Endothelial cell of umbilical vein (primary cell): ENCODE data around the gene NDFIP1. TPM values are rescaled to one million over a fixed set of nuclear protein-coding genes. Genes with fewer than 3 reads are reported as not detected.

Source experiments
- BruUV-seq: library from RNA; stranded (reverse); fragments of 400-500 nt; replicated peaks from 2 replicates; lab custom pipeline; 2021; lab: Mats Ljungman, UMichigan
- CTCF ChIA-PET: fragments of 300-600, 350-600 bp; sonication (Branson Sonifier 250); formaldehyde crosslinking; loops from one replicate; lab custom pipeline; 2021; ENCODE audit warnings: antibody characterized with exemption, inconsistent platforms; lab: Charles Lee
- POLR2A ChIA-PET: fragments of 300-600, 350-600 bp; sonication (Branson Sonifier 250); formaldehyde crosslinking; loops from one replicate; lab custom pipeline; 2021; ENCODE audit warnings: antibody characterized with exemption, inconsistent platforms; lab: Charles Lee
- DNase-seq: peaks from one replicate; pipeline ENCODE4 v3.0.0-alpha.2; 2011; ENCODE audit warnings: low read depth, low spot score
- FAIRE-seq: peaks from 2 replicates; lab custom pipeline; 2011; peaks lifted over from hg19 to GRCh38; lab: Jason Lieb, UNC
- H2AFZ ChIP-seq: 2 replicates; pipeline ENCODE4 v1.6.0; 2012; ENCODE audit warnings: low read depth, low read length, control low read depth, inconsistent platforms
- H3K27ac ChIP-seq: 2 replicates; pipeline ENCODE4 v1.5.1; 2011; ENCODE audit warnings: low read depth, mild to moderate bottlenecking, control low read depth, low read length, moderate library complexity; ENCODE audit not compliant: insufficient read depth
- H3K27me3 ChIP-seq, 2 experiments: 2 replicates each; pipeline versions ENCODE4 v1.6.0 to v1.6.1; 2011; ENCODE audit warnings: low read length in 2 of 2, mixed read lengths in 1 of 2; ENCODE audit not compliant: control insufficient read depth in 2 of 2, insufficient read depth in 2 of 2
- H3K36me3 ChIP-seq, 2 experiments: 2 replicates in 1 of 2; 3 replicates in 1 of 2; pipeline ENCODE4 v1.5.1; 2011; ENCODE audit warnings: low read length in 2 of 2, mild to moderate bottlenecking in 1 of 2, moderate library complexity in 1 of 2; ENCODE audit not compliant: control insufficient read depth in 2 of 2, insufficient read depth in 2 of 2; ENCODE audit errors: extremely low read depth in 1 of 2
- H3K4me1 ChIP-seq: 3 replicates; pipeline ENCODE4 v1.5.1; 2011; ENCODE audit warnings: mild to moderate bottlenecking, low read length; ENCODE audit not compliant: control insufficient read depth, insufficient read depth; ENCODE audit errors: extremely low read depth
- H3K4me2 ChIP-seq: 2 replicates; pipeline ENCODE4 v1.6.1; 2011; ENCODE audit warnings: low read length, control low read depth, mixed read lengths; ENCODE audit not compliant: insufficient read depth
- H3K4me3 ChIP-seq, 3 experiments: fragments of 200-600 bp in 1 of 3; sonication (generic), shearing (Covaris generic) in 1 of 3; replicated peaks in 1 of 3; 2 replicates each; pipeline ENCODE4 v1.5.1; 2011 to 2016; ENCODE audit warnings: control low read depth in 3 of 3, low read length in 3 of 3, mild to moderate bottlenecking in 2 of 3, inconsistent platforms in 1 of 3, low read depth in 1 of 3, moderate library complexity in 1 of 3; ENCODE audit not compliant: insufficient read depth in 1 of 3
- H3K79me2 ChIP-seq: 2 replicates; pipeline ENCODE4 v1.6.0; 2012; ENCODE audit warnings: low read length, inconsistent platforms; ENCODE audit not compliant: control insufficient read depth, insufficient read depth
- H3K9ac ChIP-seq: replicated peaks from 2 replicates; pipeline ENCODE3; 2011; ENCODE audit warnings: low read length, control low read depth; ENCODE audit not compliant: insufficient read depth; ENCODE audit errors: extremely low read depth
- H3K9me1 ChIP-seq: replicated peaks from 3 replicates; pipeline ENCODE4 v1.6.0; 2011; ENCODE audit warnings: mild to moderate bottlenecking, low read length; ENCODE audit not compliant: control insufficient read depth, insufficient read depth; ENCODE audit errors: extremely low read depth
- H3K9me3 ChIP-seq: replicated peaks from 2 replicates; pipeline ENCODE4 v1.5.1; 2012; ENCODE audit warnings: low read length, inconsistent platforms; ENCODE audit not compliant: control insufficient read depth, insufficient read depth
- H4K20me1 ChIP-seq: replicated peaks from 2 replicates; pipeline ENCODE3; 2011; ENCODE audit warnings: mild to moderate bottlenecking, low read length; ENCODE audit not compliant: control insufficient read depth, insufficient read depth; ENCODE audit errors: extremely low read depth
- EZH2 ChIP-seq: IDR thresholded peaks from 2 replicates; pipeline ENCODE4 v1.6.1; 2012; ENCODE audit warnings: borderline replicate concordance, low read depth, mild to moderate bottlenecking, moderate library complexity, low read length, inconsistent platforms; ENCODE audit not compliant: severe bottlenecking
- FOS ChIP-seq: IDR thresholded peaks from 2 replicates; pipeline ENCODE4 v1.6.1; 2011; ENCODE audit warnings: mild to moderate bottlenecking, low read length, moderate library complexity, borderline replicate concordance; ENCODE audit not compliant: insufficient read depth
- GATA2 ChIP-seq: IDR thresholded peaks from 2 replicates; pipeline ENCODE4 v1.7.0; 2011; ENCODE audit warnings: low read depth, mild to moderate bottlenecking, moderate library complexity, mixed read lengths, low read length; ENCODE audit not compliant: insufficient read length, insufficient read depth
- JUN ChIP-seq: IDR thresholded peaks from 2 replicates; pipeline ENCODE4 v1.6.1; 2011; ENCODE audit warnings: borderline replicate concordance, low read depth; ENCODE audit not compliant: insufficient read length, insufficient read depth
- MYC ChIP-seq: IDR thresholded peaks from one replicate; pipeline ENCODE4 v1.6.1; 2011; ENCODE audit warnings: mild to moderate bottlenecking, low read depth, low read length
- POLR2A ChIP-seq: IDR thresholded peaks from 2 replicates; pipeline ENCODE4 v1.6.1; 2012; ENCODE audit warnings: low read depth, mild to moderate bottlenecking, control low read depth, low read length
- POLR2AphosphoS5 ChIP-seq: IDR thresholded peaks from 2 replicates; pipeline ENCODE4 v1.6.1; 2012; ENCODE audit warnings: low read depth, mild to moderate bottlenecking, control low read depth, low read length, moderate library complexity; ENCODE audit not compliant: insufficient read depth
- dilution Hi-C: fragments of 300-500 bp; cut with MboI; formaldehyde crosslinking; loops from one replicate; pipeline ENCODE4 v1.15.0; 2019; ENCODE audit warnings: low sequenced_read_pairs; ENCODE audit not compliant: extremely low pct_ligation_motif_present
- intact Hi-C: fragments of 100-400 bp; cut with micrococcal nuclease; formaldehyde crosslinking; loops from one replicate; pipeline ENCODE4 v1.10.0; 2022
- polyA plus RNA-seq, 4 experiments: library from polyadenylated mRNA; depleted of rRNA in 3 of 4; stranded (reverse) in 3 of 4; unstranded in 1 of 4; fragments of >200 nt; gene quantifications; 2 replicates each; pipeline versions ENCODE4 v1.2.1 to v1.2.3, GENCODE V29; 2011 to 2012; ENCODE audit warnings: missing spikeins in 1 of 4
- total RNA-seq: library from RNA; stranded (reverse); gene quantifications from 2 replicates; pipeline ENCODE4 v1.2.3, GENCODE V29; 2021
- TF ChIP-seq, protein P1 (sequence below), 2 donors: IDR thresholded peaks; 1 replicate in 1 of 2; 2 replicates in 1 of 2; pipeline ENCODE4 v1.5.1; 2011; ENCODE audit warnings: low read length in 2 of 2, mild to moderate bottlenecking in 2 of 2, moderate library complexity in 2 of 2, control low read depth in 1 of 2, inconsistent platforms in 1 of 2, low read depth in 1 of 2; ENCODE audit not compliant: insufficient read depth in 1 of 2; ENCODE audit errors: extremely low read depth in 1 of 2
- TF ChIP-seq, protein P2 (sequence below): IDR thresholded peaks from 2 replicates; pipeline ENCODE4 v1.6.1; 2011; ENCODE audit not compliant: insufficient read depth, insufficient read length

NDFIP1 gene
- total and polyA plus RNA-seq, 2 donors (not counting 3 experiments of a cell fraction or from before 2014, with no cell fraction given) = 12.3 to 42.6 TPM

DNA sequence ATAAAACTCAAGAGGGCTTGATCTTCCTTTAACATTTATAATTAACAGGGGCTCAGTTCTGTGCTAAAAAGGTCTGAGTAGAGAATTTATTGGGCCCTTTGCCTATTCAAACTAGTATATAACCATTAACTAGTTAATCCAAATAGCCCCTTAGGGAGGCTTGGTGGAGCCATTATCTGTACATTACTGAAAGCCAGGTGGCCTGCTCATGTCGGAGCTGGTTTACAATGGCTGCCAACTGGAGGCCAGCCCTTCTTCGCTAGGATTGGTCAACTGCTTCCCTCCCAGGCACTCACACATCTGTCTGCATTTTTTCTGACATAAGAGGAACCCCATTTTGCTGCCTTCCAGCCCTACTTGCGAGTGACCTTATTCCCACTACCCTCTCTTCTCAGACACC, 30.4 kb upstream of the NDFIP1 start:
- BruUV-seq = no TSS peak
- H3K9me3 ChIP-seq = no peaks in the 10 kb centered on the region
- dilution Hi-C loops = no loop called here
- ChIA-PET CTCF (interaction anchor here (1.3 to 1.5 kb wide), 2 partner anchors 29 to 66 kb away, joined by 3 to 5 read pairs; no protein-coding TSS in a partner anchor), POLR2A (no interaction called here)
- H3K27ac ChIP-seq = no peak overlapping the region
- FAIRE-seq = no peak
- H3K9me1 ChIP-seq = no peaks in the 10 kb centered on the region
- H2AFZ ChIP-seq = no peak overlapping the region
- H3K36me3 ChIP-seq = no peaks in the 10 kb centered on the region
- no peak for DNase-seq
- H3K9ac ChIP-seq = no peak overlapping the region
- H3K4me1 ChIP-seq = no peaks in the 10 kb centered on the region
- TF ChIP-seq, protein P1, sequence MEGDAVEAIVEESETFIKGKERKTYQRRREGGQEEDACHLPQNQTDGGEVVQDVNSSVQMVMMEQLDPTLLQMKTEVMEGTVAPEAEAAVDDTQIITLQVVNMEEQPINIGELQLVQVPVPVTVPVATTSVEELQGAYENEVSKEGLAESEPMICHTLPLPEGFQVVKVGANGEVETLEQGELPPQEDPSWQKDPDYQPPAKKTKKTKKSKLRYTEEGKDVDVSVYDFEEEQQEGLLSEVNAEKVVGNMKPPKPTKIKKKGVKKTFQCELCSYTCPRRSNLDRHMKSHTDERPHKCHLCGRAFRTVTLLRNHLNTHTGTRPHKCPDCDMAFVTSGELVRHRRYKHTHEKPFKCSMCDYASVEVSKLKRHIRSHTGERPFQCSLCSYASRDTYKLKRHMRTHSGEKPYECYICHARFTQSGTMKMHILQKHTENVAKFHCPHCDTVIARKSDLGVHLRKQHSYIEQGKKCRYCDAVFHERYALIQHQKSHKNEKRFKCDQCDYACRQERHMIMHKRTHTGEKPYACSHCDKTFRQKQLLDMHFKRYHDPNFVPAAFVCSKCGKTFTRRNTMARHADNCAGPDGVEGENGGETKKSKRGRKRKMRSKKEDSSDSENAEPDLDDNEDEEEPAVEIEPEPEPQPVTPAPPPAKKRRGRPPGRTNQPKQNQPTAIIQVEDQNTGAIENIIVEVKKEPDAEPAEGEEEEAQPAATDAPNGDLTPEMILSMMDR (IDR thresholded peaks at IDR 0.05; ENCODE audit: extremely low read depth in 1 of 2, insufficient read depth in 1 of 2, low read depth in 1 of 2, low read length in 2 of 2) = no peak
- TF ChIP-seq JUN (no peak), POLR2A (no peak)
- no peaks in the 10 kb centered on the region for H4K20me1 ChIP-seq
- intact Hi-C loops = no loop called here
- no peaks in the 10 kb centered on the region for H3K79me2 ChIP-seq
- no peak overlapping the region for H3K4me3 ChIP-seq
- H3K4me2 ChIP-seq = no peak overlapping the region
- H3K27me3 ChIP-seq = peaks cover 0 to 11% of the 10 kb centered on the region in 2 experiments

DNA sequence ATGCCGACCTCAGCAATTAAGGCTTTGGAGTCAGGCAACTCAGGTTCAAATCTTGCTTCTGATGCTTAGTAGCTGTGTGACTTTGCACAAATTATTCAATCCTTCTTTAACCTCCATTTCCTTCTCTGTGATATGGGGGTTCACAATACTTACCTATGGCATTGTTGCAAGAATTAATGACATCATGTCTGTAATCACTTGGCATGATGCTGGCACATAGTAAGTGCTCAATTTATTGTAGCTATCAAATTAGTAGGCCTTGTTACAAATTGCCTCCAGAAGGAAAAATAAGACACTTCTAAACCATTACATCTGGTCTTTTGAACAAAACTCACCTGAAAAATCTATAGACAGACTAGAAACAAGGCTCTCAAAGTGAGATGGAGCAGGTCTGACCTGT, 29.9 kb upstream of the NDFIP1 start:
- dilution Hi-C loops = no loop called here
- H3K4me3 ChIP-seq = no peak overlapping the region
- intact Hi-C loops = no loop called here
- H3K27me3 ChIP-seq = peaks cover 0 to 11% of the 10 kb centered on the region in 2 experiments
- no peak overlapping the region for H3K27ac ChIP-seq
- TF ChIP-seq MYC (no peak), JUN (no peak), GATA2 (no peak), EZH2 (no peak), POLR2AphosphoS5 (no peak), POLR2A (no peak), FOS (no peak)
- TF ChIP-seq, protein P2, sequence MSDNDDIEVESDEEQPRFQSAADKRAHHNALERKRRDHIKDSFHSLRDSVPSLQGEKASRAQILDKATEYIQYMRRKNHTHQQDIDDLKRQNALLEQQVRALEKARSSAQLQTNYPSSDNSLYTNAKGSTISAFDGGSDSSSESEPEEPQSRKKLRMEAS = no peak
- TF ChIP-seq, protein P1 (IDR thresholded peaks at IDR 0.05; ENCODE audit: extremely low read depth in 1 of 2, insufficient read depth in 1 of 2, low read depth in 1 of 2, low read length in 2 of 2) = no peak
- no peaks in the 10 kb centered on the region for H3K9me1 ChIP-seq
- ChIA-PET CTCF (interaction anchor here (0.7 to 1.5 kb wide), 4 partner anchors 14 to 78 kb away, joined by 3 to 8 read pairs (median 4); no protein-coding TSS in a partner anchor), POLR2A (no interaction called here)
- no peaks in the 10 kb centered on the region for H3K9me3 ChIP-seq
- no TSS peak for BruUV-seq
- FAIRE-seq (no peak), DNase-seq (no peak)
- no peak overlapping the region for H2AFZ ChIP-seq
- no peaks in the 10 kb centered on the region for H3K4me1 ChIP-seq
- no peaks in the 10 kb centered on the region for H3K79me2 ChIP-seq
- no peak overlapping the region for H3K9ac ChIP-seq
- H4K20me1 ChIP-seq = no peaks in the 10 kb centered on the region
- H3K36me3 ChIP-seq = no peaks in the 10 kb centered on the region
- H3K4me2 ChIP-seq = no peak overlapping the region
